Measurements from ENCODE around the gene IFIT3. TPM values are rescaled to one million over a fixed set of nuclear protein-coding genes. Genes with fewer than 3 reads are reported as not detected.

IFIT3 gene
- total RNA-seq, 2 experiments from 2014 or later = 19.2 to 21.1 TPM

- POLR2A ChIA-PET = interaction anchor here (0.6 kb wide), 1 partner anchor 536 kb away, joined by 3 read pairs; no protein-coding TSS in a partner anchor
- Mint-ChIP-seq H3K36me3 (ENCODE audit: low read depth) (no peaks in the 10 kb centered on the region), H3K4me1 (peaks cover 29% of the 10 kb centered on the region), H3K4me3 (no peak overlapping the region), H3K27ac (no peak overlapping the region), H3K27me3 (peaks cover 3% of the 10 kb centered on the region), H3K9me3 (ENCODE audit: low read depth) (peaks cover 2% of the 10 kb centered on the region)
- intact Hi-C loops (cut with DNase I, micrococcal nuclease) = no loop called here
- CTCF ChIA-PET = interaction anchor here (0.8 to 1.5 kb wide), 3 partner anchors 8 to 334 kb away, joined by 3 to 5 read pairs (median 4); no protein-coding TSS in a partner anchor
- ATAC-seq (peak; percentile 52), DNase-seq (no peak)
Observed at GRCh38 chr10:89364531-89364930, 36.7 kb downstream of the IFIT3 start.

DNA sequence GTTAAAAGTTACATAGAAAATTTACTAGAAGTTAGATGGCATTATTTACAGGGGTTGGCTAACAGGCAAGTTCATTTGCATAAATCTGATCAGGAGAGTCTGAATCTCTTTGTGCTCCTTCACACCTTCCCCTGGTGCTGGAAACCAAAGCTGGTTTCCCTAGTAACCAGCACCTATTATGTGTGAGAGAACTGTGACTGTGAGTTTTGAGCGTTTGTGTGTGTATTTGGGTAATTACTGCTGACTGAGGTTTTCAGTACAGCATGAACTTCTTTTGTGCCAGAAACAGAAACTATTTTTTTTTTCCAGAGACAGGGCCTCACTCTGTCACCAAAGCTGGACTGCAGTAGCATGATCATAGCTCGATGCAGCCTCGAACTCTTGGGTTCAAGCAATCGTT, 39.7 kb downstream of the IFIT3 start:
- DNase-seq = peak; percentile 14
- POLR2A ChIA-PET = no interaction called here
- CTCF ChIA-PET = interaction anchor here (1.0 to 1.3 kb wide), 3 partner anchors 12 to 119 kb away, joined by 3 to 5 read pairs (median 3); partner anchors contain the start of gene IFIT1

DNA sequence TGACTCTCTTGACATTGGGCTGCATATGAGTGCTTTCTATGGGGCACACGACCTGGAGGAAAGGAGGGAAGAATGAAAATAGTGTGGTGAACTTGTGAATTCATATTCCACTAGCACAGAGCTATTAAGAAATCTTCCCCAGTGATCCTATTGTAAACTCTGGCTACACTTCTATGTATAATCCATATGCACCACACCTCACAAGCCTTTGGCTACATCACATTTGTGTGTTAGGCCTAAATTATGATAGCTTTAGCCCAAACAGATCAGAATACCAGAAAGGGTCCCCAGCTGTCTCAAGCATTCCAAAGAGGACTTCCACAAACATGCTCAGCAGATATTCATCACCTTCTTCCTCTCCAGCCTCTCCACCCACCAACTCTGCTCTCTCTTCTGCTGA, 40.3 kb downstream of the IFIT3 start:
- Mint-ChIP-seq H3K27ac (no peak overlapping the region), H3K36me3 (ENCODE audit: low read depth) (no peaks in the 10 kb centered on the region), H3K27me3 (peaks cover 2% of the 10 kb centered on the region), H3K9me3 (ENCODE audit: low read depth) (peaks cover 2% of the 10 kb centered on the region), H3K4me3 (no peak overlapping the region), H3K4me1 (peaks cover 26% of the 10 kb centered on the region)
- intact Hi-C loops (cut with DNase I, micrococcal nuclease) = loop anchor here in 1 of 2 experiments (2.0 kb wide), 1 partner anchor 73 kb away; no protein-coding TSS in a partner anchor
- ATAC-seq (no peak), DNase-seq (no peak)
- ChIA-PET CTCF (interaction anchor here (1.0 to 1.4 kb wide), 6 partner anchors 13 to 435 kb away, joined by 3 to 5 read pairs (median 3); partner anchors contain the start of gene IFIT1), POLR2A (no interaction called here)

More for the DNA sequence above, 39.7 kb downstream of the IFIT3 start:
- Mint-ChIP-seq H3K36me3 (ENCODE audit: low read depth) (no peaks in the 10 kb centered on the region), H3K9me3 (ENCODE audit: low read depth) (peaks cover 2% of the 10 kb centered on the region), H3K4me1 (peaks cover 29% of the 10 kb centered on the region), H3K27me3 (peaks cover 2% of the 10 kb centered on the region), H3K27ac (no peak overlapping the region), H3K4me3 (no peak overlapping the region)
- intact Hi-C loops (cut with DNase I, micrococcal nuclease) = no loop called here
- ATAC-seq = peak; percentile 75

- DNase-seq (peak; percentile 15), ATAC-seq (no peak)
- Mint-ChIP-seq H3K9me3 (ENCODE audit: low read depth) (peaks cover 2% of the 10 kb centered on the region), H3K4me3 (no peak overlapping the region), H3K4me1 (peaks cover 16% of the 10 kb centered on the region), H3K27me3 (peaks cover 4% of the 10 kb centered on the region), H3K27ac (no peak overlapping the region), H3K36me3 (ENCODE audit: low read depth) (no peaks in the 10 kb centered on the region)
- ChIA-PET CTCF (interaction anchor here (0.6 to 1.9 kb wide), 20 partner anchors 9 to 436 kb away, joined by 3 to 8 read pairs (median 4); partner anchors contain the start of genes IFIT1B and LIPA), POLR2A (no interaction called here)
- intact Hi-C loops (cut with DNase I, micrococcal nuclease) = loop anchor here (1.0 to 2.0 kb wide), 2 partner anchors 75 to 76 kb away; no protein-coding TSS in a partner anchor
Observed at GRCh38 chr10:89369156-89370105, 41.6 kb downstream of the IFIT3 start.

DNA sequence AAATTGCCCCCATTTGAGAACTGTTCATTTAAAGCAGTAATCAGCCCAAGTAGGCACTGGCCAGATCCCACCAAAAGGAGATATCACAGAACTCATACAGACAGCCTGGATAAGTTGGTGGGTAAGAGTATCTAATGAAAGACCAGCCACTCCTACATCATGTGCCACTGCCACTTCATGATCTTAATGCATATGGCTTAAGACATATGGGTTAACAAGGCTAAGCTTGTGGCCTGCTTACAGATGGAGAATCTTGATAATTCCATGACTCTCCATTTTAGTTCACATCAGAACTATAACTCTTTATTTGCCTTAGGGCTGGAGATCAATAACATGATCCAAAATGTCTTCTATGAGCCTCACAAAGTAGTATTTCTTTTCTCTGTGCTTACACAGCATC, 43.3 kb downstream of the IFIT3 start:
- Mint-ChIP-seq H3K27me3 (peaks cover 4% of the 10 kb centered on the region), H3K4me1 (peaks cover 10% of the 10 kb centered on the region), H3K27ac (no peak overlapping the region), H3K36me3 (ENCODE audit: low read depth) (no peaks in the 10 kb centered on the region), H3K4me3 (no peak overlapping the region), H3K9me3 (ENCODE audit: low read depth) (no peaks in the 10 kb centered on the region)
- ChIA-PET POLR2A (no interaction called here), CTCF (interaction anchor here (0.6 kb wide), 1 partner anchor 121 kb away, joined by 3 read pairs; no protein-coding TSS in a partner anchor)
- ATAC-seq (no peak), DNase-seq (no peak)
- intact Hi-C loops (cut with DNase I, micrococcal nuclease) = no loop called here

- intact Hi-C loops (cut with DNase I, micrococcal nuclease) = no loop called here
- POLR2A ChIA-PET = no interaction called here
- CTCF ChIA-PET = interaction anchor here (0.8 to 0.9 kb wide), 3 partner anchors 9 to 109 kb away, joined by 3 to 5 read pairs (median 4); no protein-coding TSS in a partner anchor
- H3K36me3 Mint-ChIP-seq (ENCODE audit: low read depth) = no peaks in the 10 kb centered on the region
- H3K9me3 Mint-ChIP-seq (ENCODE audit: low read depth) = no peaks in the 10 kb centered on the region
- peaks cover 4% of the 10 kb centered on the region for H3K27me3 Mint-ChIP-seq
- ATAC-seq = no peak
- peaks cover 10% of the 10 kb centered on the region for H3K4me1 Mint-ChIP-seq
- H3K4me3 Mint-ChIP-seq = no peak overlapping the region
- H3K27ac Mint-ChIP-seq = no peak overlapping the region
- no peak for DNase-seq
Observed at GRCh38 chr10:89371987-89372386, 44.2 kb downstream of the IFIT3 start.

- Mint-ChIP-seq H3K27me3 (peaks cover 4% of the 10 kb centered on the region), H3K9me3 (ENCODE audit: low read depth) (no peaks in the 10 kb centered on the region), H3K27ac (no peak overlapping the region), H3K36me3 (ENCODE audit: low read depth) (no peaks in the 10 kb centered on the region), H3K4me3 (no peak overlapping the region), H3K4me1 (no peaks in the 10 kb centered on the region)
- DNase-seq (no peak), ATAC-seq (no peak)
- intact Hi-C loops (cut with DNase I, micrococcal nuclease) = no loop called here
- ChIA-PET CTCF (no interaction called here), POLR2A (no interaction called here)
Observed at GRCh38 chr10:89373916-89374711, 46.3 kb downstream of the IFIT3 start.

DNA sequence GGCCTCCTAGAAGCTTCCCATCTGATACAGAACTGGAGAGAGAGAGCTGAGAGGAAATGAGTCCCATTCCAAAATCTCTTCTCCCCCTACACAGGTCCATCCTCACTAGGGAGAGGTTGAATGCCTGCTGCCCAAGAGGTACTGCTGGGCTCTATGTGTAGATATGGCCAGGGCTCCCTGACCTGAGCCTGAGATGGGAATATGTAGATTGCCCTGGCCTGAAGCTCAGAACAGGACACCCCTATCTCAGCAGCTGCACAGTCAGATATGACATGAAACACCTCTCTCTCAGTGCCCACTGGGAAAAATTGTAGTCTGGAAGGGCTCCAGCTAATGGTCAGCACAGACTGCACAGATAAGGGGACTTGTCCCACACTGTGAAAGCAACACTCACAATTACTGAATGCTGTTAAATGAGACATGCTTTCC, 46.9 kb downstream of the IFIT3 start:
- no peaks in the 10 kb centered on the region for H3K36me3 Mint-ChIP-seq (ENCODE audit: low read depth)
- no peaks in the 10 kb centered on the region for H3K9me3 Mint-ChIP-seq (ENCODE audit: low read depth)
- DNase-seq = no peak
- ChIA-PET CTCF (no interaction called here), POLR2A (no interaction called here)
- intact Hi-C loops (cut with DNase I, micrococcal nuclease) = no loop called here
- H3K4me3 Mint-ChIP-seq = no peak overlapping the region
- no peak for ATAC-seq
- peaks cover 2% of the 10 kb centered on the region for H3K27me3 Mint-ChIP-seq
- H3K27ac Mint-ChIP-seq = no peak overlapping the region
- H3K4me1 Mint-ChIP-seq = no peaks in the 10 kb centered on the region

GRCh38 chr10:89377705-89378637, 50.2 kb downstream of the IFIT3 start, which contains the start of gene IFIT1B:
TSS of gene IFIT1B (plus strand) at chr10:89378056. CDS start at chr10:89378136, 80 bp downstream.
- no peak for DNase-seq
- intact Hi-C loops (cut with DNase I, micrococcal nuclease) = no loop called here
- no peaks in the 10 kb centered on the region for H3K36me3 Mint-ChIP-seq (ENCODE audit: low read depth)
- H3K9me3 Mint-ChIP-seq (ENCODE audit: low read depth) = no peaks in the 10 kb centered on the region
- H3K4me3 Mint-ChIP-seq = no peak within 1 kb of the TSS
- no peak for ATAC-seq
- ChIA-PET CTCF (interaction anchor here (0.9 kb wide), 1 partner anchor 9 kb away, joined by 6 read pairs; no protein-coding TSS in a partner anchor), POLR2A (no interaction called here)
- H3K4me1 Mint-ChIP-seq = peaks cover 3% of the 10 kb centered on the region
- peaks cover 2% of the 10 kb centered on the region for H3K27me3 Mint-ChIP-seq
- no peak within 1 kb of the TSS for H3K27ac Mint-ChIP-seq

GRCh38 chr10:89379103-89379502, 51.3 kb downstream of the IFIT3 start:
- H3K4me3 Mint-ChIP-seq = no peak overlapping the region
- DNase-seq (no peak), ATAC-seq (no peak)
- intact Hi-C loops (cut with DNase I, micrococcal nuclease) = no loop called here
- no peaks in the 10 kb centered on the region for H3K9me3 Mint-ChIP-seq (ENCODE audit: low read depth)
- no peak overlapping the region for H3K27ac Mint-ChIP-seq
- no peaks in the 10 kb centered on the region for H3K36me3 Mint-ChIP-seq (ENCODE audit: low read depth)
- POLR2A ChIA-PET = no interaction called here
- H3K27me3 Mint-ChIP-seq = peaks cover 2% of the 10 kb centered on the region
- CTCF ChIA-PET = no interaction called here
- H3K4me1 Mint-ChIP-seq = peaks cover 3% of the 10 kb centered on the region

Data from activated CD4-positive, alpha-beta T cell treated with anti-CD3 and anti-CD28 coated beads for 36 hours (primary cell).